Stimulated activated CD4-positive, alpha-beta T cell treated with anti-CD3 and anti-CD28 coated beads, Interleukin-15, amount 100 ng/mL, for 24 hours (primary cell): ENCODE results near the gene NBEA.
"Not testable (repeated sequence)": the region's sequence is repeated elsewhere in the genome, so short reads cannot be mapped to it uniquely, and the experiment has no call there.

Source experiments
- DNase-seq: peaks from one replicate; pipeline ENCODE4 v3.0.0-alpha.2; 2020

Gene NBEA

DNA sequence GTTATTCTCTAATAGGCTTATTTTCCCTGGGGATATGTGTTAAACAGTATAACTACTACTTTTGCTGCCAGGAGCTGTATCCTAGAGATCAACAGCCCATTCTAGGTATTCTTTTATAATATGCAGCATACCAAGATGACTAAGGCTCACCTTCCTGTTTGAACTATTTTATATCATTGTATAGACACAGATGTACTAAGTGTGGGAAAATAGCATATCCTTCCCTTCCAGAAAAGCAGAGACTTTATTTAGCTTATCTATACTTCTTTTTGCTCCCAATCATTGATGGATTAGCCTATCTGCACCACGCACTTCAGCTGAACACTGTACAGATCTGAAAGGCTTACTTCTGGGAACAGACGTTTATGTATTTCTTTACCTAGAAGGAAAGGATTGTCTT lies 451.8 kb downstream of the NBEA start:
- DNase-seq: no peak

- DNase-seq: not testable (repeated sequence)
Observed at GRCh38 chr13:35408285-35408684, 466.2 kb downstream of the NBEA start.

DNA sequence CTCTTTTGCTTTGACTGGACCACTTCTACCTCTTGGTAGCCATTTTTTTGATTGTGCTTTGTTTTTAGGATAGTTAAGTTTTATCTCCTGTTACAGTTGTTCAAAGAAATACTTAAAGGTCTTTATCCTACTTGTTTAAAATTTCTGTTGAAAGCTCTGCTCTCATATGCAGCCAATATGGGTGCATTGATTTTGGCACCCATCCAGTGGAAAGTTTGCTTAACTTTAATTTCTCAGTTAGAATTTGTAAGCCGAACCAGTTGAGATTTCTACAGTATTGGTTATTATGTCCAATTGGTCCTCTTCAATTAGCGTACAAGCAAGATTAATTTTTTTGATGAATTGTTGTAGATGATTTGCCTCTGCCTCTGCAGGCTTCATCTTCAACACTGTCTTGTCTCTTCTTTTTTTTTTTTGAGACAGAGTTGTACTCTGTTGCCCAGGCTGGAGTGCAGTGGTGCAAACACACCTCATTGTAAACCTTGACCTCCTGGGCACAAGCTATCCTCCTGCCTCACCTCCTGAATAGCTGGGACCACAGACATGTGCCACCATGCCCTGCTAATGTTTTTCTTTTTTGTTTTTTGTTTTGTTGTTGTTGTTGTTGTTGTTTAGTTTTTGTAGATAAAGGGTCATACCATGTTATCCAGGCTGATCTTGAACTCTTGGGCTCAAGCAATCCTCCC lies 469.1 kb downstream of the NBEA start:
- no peak for DNase-seq

DNA sequence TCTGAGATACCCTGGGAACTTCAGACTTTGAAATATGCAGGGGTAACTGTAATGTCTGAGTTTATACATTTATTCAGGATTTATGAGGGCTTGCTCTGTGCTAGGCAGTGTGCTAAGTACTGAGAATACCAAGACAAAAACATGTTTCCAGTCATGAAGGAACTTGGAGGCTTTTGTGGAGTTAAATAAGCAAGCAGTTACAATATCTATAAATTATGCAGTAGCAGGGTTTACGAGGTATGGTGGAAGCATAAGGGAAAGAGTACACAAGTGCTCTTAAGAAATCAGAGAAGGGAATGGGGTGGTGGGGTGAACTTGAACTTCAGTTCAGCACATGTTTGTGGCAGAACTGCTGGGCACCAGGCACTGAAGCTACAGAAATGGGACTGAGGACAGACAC lies 506.4 kb downstream of the NBEA start:
- DNase-seq: no peak

DNA sequence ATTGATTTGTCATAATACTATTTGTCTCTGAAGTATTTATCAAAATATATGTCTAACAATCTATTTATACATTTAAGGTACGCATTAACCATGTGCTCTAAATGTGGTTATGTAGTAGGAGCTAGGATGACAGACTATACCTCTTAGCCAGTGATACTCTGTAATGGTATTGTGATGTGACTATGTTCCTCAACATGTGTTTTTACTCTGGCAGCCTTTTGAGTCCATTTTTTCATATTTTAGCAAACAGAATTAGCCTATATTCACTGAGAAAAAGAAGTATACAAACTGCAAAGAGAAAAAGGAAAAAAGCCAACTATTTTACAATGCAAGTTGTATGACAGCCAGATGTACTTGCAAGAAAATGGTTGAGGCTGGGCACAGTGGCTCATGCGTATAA lies 507.8 kb downstream of the NBEA start:
- no peak for DNase-seq

DNA sequence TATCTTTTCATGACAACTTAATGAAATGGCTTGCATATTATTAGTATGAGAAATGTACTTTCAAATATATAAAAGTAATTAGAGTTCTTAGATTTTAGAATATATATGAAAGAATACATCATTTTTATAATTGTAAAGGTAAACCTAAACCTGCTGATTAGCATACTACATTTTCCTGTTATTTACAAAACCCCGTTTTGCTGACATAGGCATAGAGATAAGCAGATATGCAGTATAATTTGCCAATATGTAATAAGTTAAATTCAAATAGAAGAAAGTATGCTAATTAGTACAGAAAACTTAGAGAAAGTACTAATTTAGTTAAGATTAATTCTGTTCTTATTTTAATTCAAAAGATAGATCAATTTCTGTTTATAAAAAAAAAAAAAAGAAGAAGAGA lies 513.0 kb downstream of the NBEA start:
- no peak for DNase-seq

DNA sequence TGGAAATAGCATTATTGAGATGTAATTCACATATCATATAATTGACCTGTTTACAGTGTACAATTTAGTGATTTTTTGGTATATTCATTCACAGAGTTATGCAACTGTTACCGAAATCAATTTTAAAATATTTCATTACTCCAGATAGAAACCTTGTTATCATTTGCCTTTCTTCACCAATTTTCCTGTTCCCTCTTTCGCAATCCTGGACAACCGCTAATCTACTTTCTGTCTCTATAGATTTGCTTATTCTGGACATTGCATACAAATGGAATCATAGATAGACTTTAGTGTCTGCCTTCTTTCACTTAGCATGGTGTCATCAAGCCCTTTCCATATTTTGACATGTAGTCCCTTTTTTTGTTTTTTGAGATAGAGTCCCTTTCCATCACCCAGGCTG lies 515.2 kb downstream of the NBEA start:
- DNase-seq: no peak

GRCh38 chr13:35460061-35460460 lies 518.0 kb downstream of the NBEA start:
- DNase-seq: no peak

- DNase-seq: no peak
Observed at GRCh38 chr13:35465371-35465770, 523.3 kb downstream of the NBEA start.

GRCh38 chr13:35468195-35468594 lies 526.1 kb downstream of the NBEA start:
- no peak for DNase-seq

GRCh38 chr13:35469806-35470525 lies 527.9 kb downstream of the NBEA start:
- no peak for DNase-seq

GRCh38 chr13:35470671-35471661 lies 528.9 kb downstream of the NBEA start:
- no peak for DNase-seq

DNA sequence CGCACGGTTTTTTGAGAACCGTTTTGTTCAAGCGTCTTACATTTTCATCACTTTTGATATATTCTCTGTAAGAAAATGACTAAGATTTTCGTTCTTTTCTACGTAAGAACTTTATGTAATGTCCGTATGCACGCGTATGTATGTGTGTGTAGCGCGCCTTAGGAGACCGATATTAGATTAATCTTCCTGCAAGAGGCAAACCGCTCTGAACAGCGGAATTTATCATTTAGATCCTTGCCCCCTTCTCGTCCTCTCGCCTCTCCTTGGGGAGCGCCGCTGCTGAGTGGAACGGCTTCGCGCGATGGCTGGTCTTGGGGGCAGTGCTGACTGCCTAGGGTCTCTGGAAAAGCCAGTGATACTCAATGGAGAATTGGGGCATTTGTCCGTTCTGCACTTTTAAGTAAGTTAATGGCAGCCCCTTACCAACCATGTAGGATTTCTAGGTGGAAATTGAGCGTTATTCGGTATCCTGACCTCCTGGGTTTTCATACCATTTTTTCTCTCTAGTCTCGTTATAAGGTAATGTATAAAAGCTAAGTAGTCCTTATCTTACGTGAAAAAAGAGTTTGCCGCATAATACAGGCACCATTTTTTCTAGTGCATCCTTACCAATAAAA lies 529.7 kb downstream of the NBEA start:
- no peak for DNase-seq

GRCh38 chr13:35472323-35472881 lies 530.3 kb downstream of the NBEA start:
- no peak for DNase-seq

DNA sequence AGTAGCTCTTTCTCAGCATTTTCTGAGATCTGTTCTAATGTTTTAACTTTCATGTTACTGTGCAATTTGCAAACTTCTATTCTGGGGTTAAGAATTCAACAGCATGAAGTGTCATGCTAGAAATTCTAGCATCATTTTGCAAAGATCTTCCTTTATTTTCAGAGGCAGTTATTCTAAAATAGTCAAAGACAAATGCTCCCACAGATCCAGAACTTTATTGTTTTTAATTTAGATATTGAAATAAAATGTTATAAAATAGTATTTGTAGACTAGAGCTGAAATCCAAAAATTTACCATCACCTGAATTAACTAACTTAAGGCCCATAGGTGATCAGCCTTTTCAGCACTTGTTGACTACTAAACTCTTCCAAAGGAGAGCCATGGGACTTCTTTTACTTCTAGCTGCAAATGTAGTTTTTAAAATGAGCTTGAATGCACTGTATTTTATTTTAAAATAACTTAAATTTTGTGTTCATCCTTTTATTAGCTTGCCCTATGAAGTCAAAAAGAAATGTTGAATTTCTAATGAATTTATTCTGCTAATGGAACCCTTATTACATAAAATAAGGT lies 531.2 kb downstream of the NBEA start:
- DNase-seq: no peak

- DNase-seq: no peak
Observed at GRCh38 chr13:35473802-35474201, 531.7 kb downstream of the NBEA start.

GRCh38 chr13:35474496-35475211 lies 532.6 kb downstream of the NBEA start:
- no peak for DNase-seq

DNA sequence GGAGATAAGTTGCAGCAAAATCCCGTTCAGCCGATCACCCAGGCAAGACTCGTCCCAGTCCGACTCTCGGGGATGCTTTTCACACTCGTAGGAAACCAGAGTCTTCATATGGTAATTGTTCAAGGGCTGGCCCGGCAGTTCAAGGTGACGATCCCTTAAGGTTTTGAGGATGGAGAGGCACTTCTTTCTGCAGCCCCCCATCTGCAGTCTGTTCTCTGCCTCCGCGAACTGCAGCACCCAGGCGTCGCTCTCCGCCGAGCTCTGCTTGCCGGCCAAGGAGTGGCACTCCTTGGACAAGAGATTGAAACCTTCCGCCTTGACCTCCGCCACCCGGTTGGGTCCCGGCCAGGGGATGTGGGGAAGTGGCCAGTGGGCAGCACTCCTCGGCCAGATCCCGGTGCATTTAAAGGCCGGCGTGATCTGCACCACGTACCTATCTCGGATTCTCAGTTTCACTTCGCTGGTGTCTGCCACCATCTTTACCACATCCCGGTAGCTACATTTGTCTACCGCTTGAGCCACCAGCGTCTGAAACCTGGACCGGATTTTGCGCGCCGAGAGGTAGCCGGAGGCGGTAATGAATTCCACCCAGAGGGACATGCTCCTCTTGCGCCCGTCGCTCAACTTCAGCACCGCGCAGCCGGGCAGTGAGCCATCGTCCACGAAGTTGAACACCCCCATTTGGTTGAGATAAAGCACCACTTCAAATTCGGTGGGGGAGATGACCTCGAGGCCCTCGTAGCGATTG lies 533.3 kb downstream of the NBEA start:
- peak; percentile 19 for DNase-seq

GRCh38 chr13:35475960-35476943 lies 534.2 kb downstream of the NBEA start, which contains the start of gene MAB21L1:
Gene MAB21L1 (minus strand): TSS chr13:35476689. CDS start chr13:35476138, 551 bp downstream.
- DNase-seq: peak; percentile 11
